Cardiac muscle cell (in vitro differentiated cells and primary cell): Measurements from ENCODE around the gene BAHCC1. TPM values are rescaled to one million over a fixed set of nuclear protein-coding genes. Genes with fewer than 3 reads are reported as not detected.

Experiments used
- DNase-seq, 2 donors: peaks; one replicate each; pipeline versions ENCODE4 v3.0.0 to v3.0.0-alpha.2; 2010 to 2017; ENCODE audit warnings: low read depth in 1 of 2, low spot score in 1 of 2
- H3K27ac ChIP-seq: fragments of 200-600 bp; sonication (generic); 2 replicates; pipeline ENCODE4 v1.5.1; 2016
- H3K27me3 ChIP-seq: fragments of 200-600 bp; sonication (generic); 2 replicates; pipeline ENCODE4 v1.6.0; 2016; ENCODE audit warnings: control low read depth
- H3K36me3 ChIP-seq: fragments of 200-600 bp; sonication (generic); 2 replicates; pipeline ENCODE4 v1.5.1; 2016; ENCODE audit warnings: control low read depth
- H3K4me1 ChIP-seq: fragments of 200-600 bp; sonication (generic); 2 replicates; pipeline ENCODE4 v1.8.1; 2017; ENCODE audit warnings: low read depth, mild to moderate bottlenecking, mixed run types
- H3K4me3 ChIP-seq: fragments of 200-600 bp; sonication (generic); 2 replicates; pipeline ENCODE4 v1.5.1; 2016; ENCODE audit warnings: mild to moderate bottlenecking
- H3K9me3 ChIP-seq: fragments of 200-600 bp; sonication (generic); 2 replicates; pipeline ENCODE4 v1.5.1; 2017; ENCODE audit warnings: low read depth, mild to moderate bottlenecking, control low read depth
- CTCF ChIP-seq: IDR thresholded peaks from 2 replicates; pipeline ENCODE4 v1.5.1; 2012; ENCODE audit warnings: low read depth, mild to moderate bottlenecking, low read length
- polyA plus RNA-seq: library from polyadenylated mRNA; unstranded; fragments of >200 nt; fragmentation: Nextera tagmentation; extraction: Ambion mirVana; gene quantifications from 2 replicates; pipeline ENCODE4 v1.2.1, GENCODE V29; 2016
- total RNA-seq: library from RNA; depleted of rRNA; stranded (reverse); fragments of >200 nt; gene quantifications from 2 replicates; pipeline ENCODE4 v1.2.3, GENCODE V29; 2016

Gene BAHCC1
- total and polyA plus RNA-seq, 2 experiments from 2014 or later, result 20.3 to 47.3 TPM

GRCh38 chr17:81391293-81391935 lies 3.8 kb upstream of the BAHCC1 start:
- no peaks in the 10 kb centered on the region for H3K36me3 ChIP-seq
- H3K9me3 ChIP-seq, result no peaks in the 10 kb centered on the region
- peaks cover 60% of the 10 kb centered on the region for H3K4me1 ChIP-seq
- peak overlapping the region; percentile 85 for H3K4me3 ChIP-seq
- H3K27me3 ChIP-seq, result no peaks in the 10 kb centered on the region
- peak overlapping the region; percentile 98 for H3K27ac ChIP-seq
- no peak for DNase-seq
- TF ChIP-seq CTCF, result no peak

GRCh38 chr17:81391936-81392908 lies 3.0 kb upstream of the BAHCC1 start:
- H3K27me3 ChIP-seq, result no peaks in the 10 kb centered on the region
- peak overlapping the region; percentile 85 for H3K4me3 ChIP-seq
- peak overlapping the region; percentile 98 for H3K27ac ChIP-seq
- no peaks in the 10 kb centered on the region for H3K9me3 ChIP-seq
- DNase-seq, result peak; percentile 62 to 90
- no peaks in the 10 kb centered on the region for H3K36me3 ChIP-seq
- no peak for TF ChIP-seq CTCF
- peaks cover 59% of the 10 kb centered on the region for H3K4me1 ChIP-seq

GRCh38 chr17:81392909-81393654 lies 2.2 kb upstream of the BAHCC1 start:
- no peak for DNase-seq
- Histone ChIP-seq H3K4me1 (peaks cover 57% of the 10 kb centered on the region), H3K27me3 (no peaks in the 10 kb centered on the region), H3K27ac (peak overlapping the region; percentile 98), H3K9me3 (no peaks in the 10 kb centered on the region), H3K4me3 (peak overlapping the region; percentile 85), H3K36me3 (no peaks in the 10 kb centered on the region)
- TF ChIP-seq CTCF, result no peak

- H3K27ac ChIP-seq, result peak overlapping the region; percentile 98
- H3K9me3 ChIP-seq, result no peaks in the 10 kb centered on the region
- TF ChIP-seq CTCF, result peak; percentile 33
- peak; percentile 100 for DNase-seq
- peaks cover 50% of the 10 kb centered on the region for H3K4me1 ChIP-seq
- no peaks in the 10 kb centered on the region for H3K36me3 ChIP-seq
- no peaks in the 10 kb centered on the region for H3K27me3 ChIP-seq
- H3K4me3 ChIP-seq, result peak overlapping the region; percentile 85
These were observed 1.4 kb upstream of the BAHCC1 start for GRCh38 chr17:81393684-81394376.
